ENCODE data around the gene MYF5.
"Not testable (repeated sequence)": the region's sequence is repeated elsewhere in the genome, so short reads cannot be mapped to it uniquely, and the experiment has no call there.

The MYF5 gene

GRCh38 chr12:80716696-80717469 lies at the start of gene MYF5:
Gene MYF5 (plus strand): TSS chr12:80716912. CDS start chr12:80717064, 152 bp downstream.
- Mint-ChIP-seq H3K9me3 (no peaks in the 10 kb centered on the region), H3K4me3 (peak within 1 kb of the TSS; percentile 33), H3K27me3 (ENCODE audit: low read depth, poor library complexity) (peaks cover 43% of the 10 kb centered on the region), H3K4me1 (peaks cover 43% of the 10 kb centered on the region), H3K27ac (no peak within 1 kb of the TSS), H3K36me3 (ENCODE audit: low read depth) (no peaks in the 10 kb centered on the region)
- DNase-seq, result no peak
- no peak for TF ChIP-seq CTCF (IDR thresholded peaks at IDR 0.05)

GRCh38 chr12:80670214-80670613 lies 46.5 kb upstream of the MYF5 start:
- Mint-ChIP-seq H3K36me3 (ENCODE audit: low read depth) (no peaks in the 10 kb centered on the region), H3K4me1 (no peaks in the 10 kb centered on the region), H3K27me3 (ENCODE audit: low read depth, poor library complexity) (peaks cover 4% of the 10 kb centered on the region), H3K4me3 (no peak overlapping the region), H3K9me3 (no peaks in the 10 kb centered on the region), H3K27ac (no peak overlapping the region)
- DNase-seq, result no peak
- no peak for TF ChIP-seq CTCF (IDR thresholded peaks at IDR 0.05)

GRCh38 chr12:80676042-80676636 lies 40.6 kb upstream of the MYF5 start:
- not testable (repeated sequence) for H3K36me3 Mint-ChIP-seq (ENCODE audit: low read depth); H3K27me3 Mint-ChIP-seq (ENCODE audit: low read depth, poor library complexity); H3K4me3 Mint-ChIP-seq; DNase-seq; H3K4me1 Mint-ChIP-seq; H3K9me3 Mint-ChIP-seq
- H3K27ac Mint-ChIP-seq, result peak overlapping the region; percentile 70

GRCh38 chr12:80676856-80677255 lies 39.9 kb upstream of the MYF5 start:
- no peak for TF ChIP-seq CTCF (IDR thresholded peaks at IDR 0.05)
- peaks cover 2% of the 10 kb centered on the region for H3K27me3 Mint-ChIP-seq (ENCODE audit: low read depth, poor library complexity)
- no peak overlapping the region for H3K27ac Mint-ChIP-seq
- no peaks in the 10 kb centered on the region for H3K9me3 Mint-ChIP-seq
- DNase-seq, result no peak
- no peak overlapping the region for H3K4me3 Mint-ChIP-seq
- H3K36me3 Mint-ChIP-seq (ENCODE audit: low read depth), result no peaks in the 10 kb centered on the region
- H3K4me1 Mint-ChIP-seq, result peaks cover 5% of the 10 kb centered on the region

GRCh38 chr12:80677994-80678393 lies 38.7 kb upstream of the MYF5 start:
- DNase-seq, result no peak
- Mint-ChIP-seq H3K4me3 (no peak overlapping the region), H3K27me3 (ENCODE audit: low read depth, poor library complexity) (peaks cover 3% of the 10 kb centered on the region), H3K36me3 (ENCODE audit: low read depth) (no peaks in the 10 kb centered on the region), H3K27ac (no peak overlapping the region), H3K9me3 (no peaks in the 10 kb centered on the region), H3K4me1 (peaks cover 5% of the 10 kb centered on the region)
- TF ChIP-seq CTCF (IDR thresholded peaks at IDR 0.05), result no peak

- Mint-ChIP-seq H3K9me3 (no peaks in the 10 kb centered on the region), H3K4me1 (peaks cover 5% of the 10 kb centered on the region), H3K36me3 (ENCODE audit: low read depth) (no peaks in the 10 kb centered on the region), H3K4me3 (no peak overlapping the region), H3K27me3 (ENCODE audit: low read depth, poor library complexity) (peaks cover 3% of the 10 kb centered on the region), H3K27ac (no peak overlapping the region)
- DNase-seq, result no peak
- TF ChIP-seq CTCF (IDR thresholded peaks at IDR 0.05), result no peak
Observed at GRCh38 chr12:80679346-80680131, 37.2 kb upstream of the MYF5 start.
